Measurements from ENCODE around the gene ANTKMT.

ANTKMT gene

DNA sequence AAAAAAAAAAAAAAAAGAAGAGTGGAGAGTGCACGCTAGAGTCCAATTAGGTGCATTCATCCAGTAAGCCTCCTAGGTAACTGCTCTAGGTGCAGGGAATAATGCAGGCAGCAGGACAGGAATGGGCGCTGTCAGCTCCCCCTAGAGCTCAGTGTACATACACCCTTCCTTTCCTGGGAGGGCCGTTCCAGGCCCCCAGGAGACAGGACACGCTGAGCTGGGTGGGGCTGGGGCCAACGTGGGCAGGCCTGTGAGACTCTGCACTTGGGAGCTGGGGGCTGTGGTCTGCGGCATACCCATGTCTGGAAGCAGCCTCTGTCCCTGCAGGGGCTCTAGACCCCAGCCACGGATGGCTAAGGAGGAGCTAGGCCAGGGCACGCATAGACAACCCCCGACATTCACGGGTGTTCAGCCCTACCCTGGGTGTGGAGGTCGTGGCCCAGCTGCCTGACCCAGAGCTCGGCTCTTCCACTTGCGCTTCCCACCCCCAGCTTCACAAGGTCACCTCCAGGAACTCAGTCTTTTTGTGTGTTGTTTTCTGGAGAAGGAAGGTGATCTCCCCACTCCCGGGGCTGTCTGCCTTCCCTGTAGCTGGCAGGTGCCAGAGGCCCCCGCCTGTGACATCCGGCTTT is 1.0 kb upstream of the ANTKMT start:
- no peaks in the 10 kb centered on the region for H3K27me3 ChIP-seq (replicated peaks)
- peak overlapping the region; percentile 65 for H3K4me3 ChIP-seq (ENCODE audit: low read depth, low read length)
- H3K36me3 ChIP-seq (replicated peaks): peaks cover 4% of the 10 kb centered on the region
- H3K27ac ChIP-seq: no peak overlapping the region
- TF ChIP-seq CTCF (IDR thresholded peaks at IDR 0.05; ENCODE audit: low read depth, low read length, missing control alignments): peak; percentile 56
- in situ Hi-C loops (cut with HindIII; ENCODE audit: low pct_ligation_motif_present, low sequenced_read_pairs): loop anchor here (25.0 kb wide), 1 partner anchor 267 kb away; the partner anchor contains the start of gene SOX8
- DNase-seq: no peak

GRCh38 chr16:720447-720989 is 428 bp upstream of the ANTKMT start:
- peak; percentile 50 for TF ChIP-seq CTCF (IDR thresholded peaks at IDR 0.05; ENCODE audit: low read depth, low read length, missing control alignments)
- H3K27me3 ChIP-seq (replicated peaks): no peaks in the 10 kb centered on the region
- H3K4me3 ChIP-seq (ENCODE audit: low read depth, low read length): peak overlapping the region; percentile 65
- in situ Hi-C loops (cut with HindIII; ENCODE audit: low pct_ligation_motif_present, low sequenced_read_pairs): loop anchor here (25.0 kb wide), 1 partner anchor 267 kb away; the partner anchor contains the start of gene SOX8
- H3K27ac ChIP-seq: peak overlapping the region; percentile 63
- DNase-seq: peak; percentile 43
- H3K36me3 ChIP-seq (replicated peaks): peaks cover 4% of the 10 kb centered on the region

- no peak for DNase-seq
- Histone ChIP-seq H3K27ac (no peak overlapping the region), H3K4me3 (ENCODE audit: low read depth, low read length) (peak overlapping the region; percentile 65), H3K36me3 (replicated peaks) (peaks cover 4% of the 10 kb centered on the region), H3K27me3 (replicated peaks) (no peaks in the 10 kb centered on the region)
- in situ Hi-C loops (cut with HindIII; ENCODE audit: low pct_ligation_motif_present, low sequenced_read_pairs): loop anchor here (25.0 kb wide), 1 partner anchor 265 kb away; the partner anchor contains the start of gene SOX8
- TF ChIP-seq CTCF (IDR thresholded peaks at IDR 0.05; ENCODE audit: low read depth, low read length, missing control alignments): no peak
Observed at GRCh38 chr16:721765-722540, 1.0 kb downstream of the ANTKMT start.

DNA sequence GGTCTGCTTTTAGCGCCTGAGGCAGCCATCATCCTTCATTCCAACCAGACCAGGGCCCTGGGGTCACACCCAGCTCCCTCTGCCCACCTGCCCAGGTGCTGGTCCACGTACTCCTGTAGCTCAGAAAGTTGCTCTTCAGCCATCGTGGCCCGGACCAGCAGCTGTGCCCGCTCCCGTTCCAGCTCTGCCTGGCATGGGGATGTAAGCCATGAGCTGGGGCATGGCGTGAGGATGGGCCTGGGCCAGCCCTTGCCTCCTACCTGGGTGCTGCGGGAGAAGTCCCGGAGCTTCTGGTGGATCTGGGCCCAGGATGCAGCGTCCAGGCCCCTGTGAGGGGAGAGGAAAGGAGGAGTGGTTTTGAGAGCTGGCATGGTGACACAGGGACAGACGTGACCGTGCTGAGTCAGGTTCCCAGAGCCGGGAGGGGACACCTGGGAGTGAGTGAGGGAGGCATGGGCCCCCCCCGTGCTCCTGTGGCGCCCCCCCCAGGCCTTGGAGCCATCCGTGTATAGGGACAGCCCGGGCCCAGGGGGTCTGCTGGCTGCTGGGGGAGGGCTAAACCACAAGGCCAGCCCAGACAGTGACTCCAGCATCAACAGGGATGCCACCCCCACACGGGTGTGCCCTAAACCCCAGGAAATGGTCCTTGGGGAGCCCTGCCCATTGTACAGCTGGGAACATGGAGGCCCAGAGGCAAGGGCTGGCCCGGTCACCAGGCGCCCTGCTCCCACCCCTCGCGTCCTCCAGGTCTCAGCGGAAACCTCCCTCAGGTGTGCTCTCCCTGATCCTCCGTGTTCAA is 2.1 kb downstream of the ANTKMT start:
- Histone ChIP-seq H3K36me3 (replicated peaks) (peaks cover 2% of the 10 kb centered on the region), H3K27me3 (replicated peaks) (no peaks in the 10 kb centered on the region), H3K27ac (no peak overlapping the region), H3K4me3 (ENCODE audit: low read depth, low read length) (no peak overlapping the region)
- DNase-seq: no peak
- in situ Hi-C loops (cut with HindIII; ENCODE audit: low pct_ligation_motif_present, low sequenced_read_pairs): loop anchor here (25.0 kb wide), 1 partner anchor 264 kb away; the partner anchor contains the start of gene SOX8
- TF ChIP-seq CTCF (IDR thresholded peaks at IDR 0.05; ENCODE audit: low read depth, low read length, missing control alignments): no peak

DNA sequence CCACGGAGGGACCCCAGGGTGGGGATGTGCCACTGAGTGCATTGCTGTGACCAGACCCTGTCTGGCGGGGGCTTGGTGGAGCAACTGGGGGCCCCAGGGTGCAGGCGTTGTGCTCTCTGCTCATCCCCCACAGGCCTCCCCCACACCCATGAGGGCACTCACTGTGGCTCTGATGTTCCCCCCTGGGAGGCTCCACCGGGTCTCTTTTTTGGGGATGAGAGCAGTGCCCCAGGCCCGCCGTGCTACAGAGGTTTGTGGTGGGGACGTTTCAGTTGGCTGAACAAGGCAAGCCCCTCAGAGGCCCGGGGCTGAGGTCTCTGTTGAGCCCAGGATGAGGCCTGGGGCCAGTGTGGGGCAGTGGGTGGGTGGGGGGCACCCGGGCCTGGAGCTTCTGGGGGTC is 2.7 kb downstream of the ANTKMT start:
- Histone ChIP-seq H3K36me3 (replicated peaks) (peaks cover 2% of the 10 kb centered on the region), H3K4me3 (ENCODE audit: low read depth, low read length) (no peak overlapping the region), H3K27ac (no peak overlapping the region), H3K27me3 (replicated peaks) (no peaks in the 10 kb centered on the region)
- no peak for DNase-seq
- in situ Hi-C loops (cut with HindIII; ENCODE audit: low pct_ligation_motif_present, low sequenced_read_pairs): loop anchor here (25.0 kb wide), 1 partner anchor 264 kb away; the partner anchor contains the start of gene SOX8
- TF ChIP-seq CTCF (IDR thresholded peaks at IDR 0.05; ENCODE audit: low read depth, low read length, missing control alignments): no peak
